NT2/D1 (cell line): ENCODE results near the gene NANOS2.

Experiments used
- DNase-seq: peaks from one replicate; pipeline ENCODE4 v3.0.0-alpha.2; 2011; ENCODE audit warnings: low read depth, low spot score
- H3K27me3 ChIP-seq: 2 replicates; pipeline ENCODE4 v1.6.0; 2011; ENCODE audit warnings: mild to moderate bottlenecking; ENCODE audit not compliant: insufficient read length, insufficient read depth
- H3K36me3 ChIP-seq: 2 replicates; pipeline ENCODE4 v1.6.1; 2011; ENCODE audit warnings: mild to moderate bottlenecking, low read length, mixed read lengths; ENCODE audit not compliant: insufficient read depth, insufficient read length
- H3K4me1 ChIP-seq: 2 replicates; pipeline ENCODE4 v1.5.1; 2011; ENCODE audit not compliant: insufficient read depth, insufficient read length
- H3K4me3 ChIP-seq: 2 replicates; pipeline ENCODE4 v1.5.1; 2011; ENCODE audit warnings: low read depth; ENCODE audit not compliant: insufficient read length
- H3K9ac ChIP-seq: 2 replicates; pipeline ENCODE4 v1.6.0; 2011; ENCODE audit warnings: low read depth; ENCODE audit not compliant: insufficient read length
- H3K9me3 ChIP-seq: 2 replicates; pipeline ENCODE4 v1.5.1; 2011; ENCODE audit warnings: mild to moderate bottlenecking, low read length; ENCODE audit not compliant: insufficient read depth
- SUZ12 ChIP-seq: IDR thresholded peaks from 2 replicates; pipeline ENCODE4 v1.6.1; 2011; ENCODE audit not compliant: insufficient read length, insufficient read depth; ENCODE audit errors: extremely low read depth
- YY1 ChIP-seq: IDR thresholded peaks from 2 replicates; pipeline ENCODE4 v1.6.1; 2011; ENCODE audit not compliant: insufficient read length, insufficient read depth
- ZNF274 ChIP-seq: IDR thresholded peaks from 2 replicates; pipeline ENCODE4 v1.6.1; 2011; ENCODE audit warnings: mild to moderate bottlenecking, low read depth, low read length

NANOS2 gene

GRCh38 chr19:45883881-45884681 is 30.5 kb downstream of the NANOS2 start:
- no peak overlapping the region for H3K4me3 ChIP-seq
- peak overlapping the region; percentile 50 for H3K9ac ChIP-seq
- peaks cover 16% of the 10 kb centered on the region for H3K4me1 ChIP-seq
- TF ChIP-seq YY1: no peak
- no peak for TF ChIP-seq SUZ12
- no peak for TF ChIP-seq ZNF274
- H3K27me3 ChIP-seq: no peaks in the 10 kb centered on the region
- peaks cover 15% of the 10 kb centered on the region for H3K36me3 ChIP-seq
- H3K9me3 ChIP-seq: no peaks in the 10 kb centered on the region; the same call in 1 of the 2 replicates
- no peak for DNase-seq

GRCh38 chr19:45883586-45883880 is 31.0 kb downstream of the NANOS2 start:
- no peaks in the 10 kb centered on the region; the same call in 1 of the 2 replicates for H3K9me3 ChIP-seq
- H3K4me3 ChIP-seq: no peak overlapping the region
- peak overlapping the region; percentile 50 for H3K9ac ChIP-seq
- H3K4me1 ChIP-seq: peaks cover 16% of the 10 kb centered on the region
- no peak for DNase-seq
- H3K27me3 ChIP-seq: no peaks in the 10 kb centered on the region
- H3K36me3 ChIP-seq: peaks cover 15% of the 10 kb centered on the region
- TF ChIP-seq SUZ12: no peak

GRCh38 chr19:45882652-45883585 is 31.7 kb downstream of the NANOS2 start:
- Histone ChIP-seq H3K9ac (peak overlapping the region; percentile 66), H3K27me3 (no peaks in the 10 kb centered on the region), H3K4me3 (peak overlapping the region; percentile 29), H3K9me3 (no peaks in the 10 kb centered on the region; the same call in 1 of the 2 replicates), H3K36me3 (peaks cover 15% of the 10 kb centered on the region), H3K4me1 (peaks cover 17% of the 10 kb centered on the region)
- DNase-seq: peak; percentile 83
- TF ChIP-seq YY1 (no peak), ZNF274 (no peak), SUZ12 (no peak)

- peak overlapping the region; percentile 66 for H3K9ac ChIP-seq
- TF ChIP-seq ZNF274 (no peak), YY1 (no peak), SUZ12 (no peak)
- peak overlapping the region; percentile 29 for H3K4me3 ChIP-seq
- peaks cover 15% of the 10 kb centered on the region for H3K36me3 ChIP-seq
- no peaks in the 10 kb centered on the region for H3K27me3 ChIP-seq
- H3K4me1 ChIP-seq: peaks cover 20% of the 10 kb centered on the region
- no peaks in the 10 kb centered on the region; the same call in 1 of the 2 replicates for H3K9me3 ChIP-seq
- no peak for DNase-seq
Measured at GRCh38 chr19:45881909-45882528, 32.6 kb downstream of the NANOS2 start.

- TF ChIP-seq YY1 (no peak), ZNF274 (no peak)
- Histone ChIP-seq H3K9me3 (no peaks in the 10 kb centered on the region; the same call in 1 of the 2 replicates), H3K27me3 (no peaks in the 10 kb centered on the region), H3K9ac (peak overlapping the region; percentile 66), H3K36me3 (peaks cover 15% of the 10 kb centered on the region), H3K4me1 (peaks cover 22% of the 10 kb centered on the region), H3K4me3 (no peak overlapping the region)
- DNase-seq: no peak
Measured at GRCh38 chr19:45881082-45881908, 33.3 kb downstream of the NANOS2 start.

GRCh38 chr19:45879971-45880370 is 34.6 kb downstream of the NANOS2 start:
- no peak overlapping the region for H3K9ac ChIP-seq
- no peaks in the 10 kb centered on the region; the same call in 1 of the 2 replicates for H3K9me3 ChIP-seq
- peaks cover 14% of the 10 kb centered on the region for H3K36me3 ChIP-seq
- DNase-seq: no peak
- no peaks in the 10 kb centered on the region for H3K27me3 ChIP-seq
- TF ChIP-seq ZNF274: no peak
- TF ChIP-seq SUZ12: no peak
- TF ChIP-seq YY1: no peak
- H3K4me3 ChIP-seq: no peak overlapping the region
- peaks cover 21% of the 10 kb centered on the region for H3K4me1 ChIP-seq
